ENCODE results near the gene SAP30BP. TPM values are rescaled to one million over a fixed set of nuclear protein-coding genes. Genes with fewer than 3 reads are reported as not detected.

The SAP30BP gene
- total and polyA plus RNA-seq, 2 donors (not counting 3 experiments of a cell fraction or from before 2014, with no cell fraction given): 116 to 151 TPM

GRCh38 chr17:75617675-75618074 lies 49.5 kb upstream of the SAP30BP start:
- H3K79me2 ChIP-seq (ENCODE audit: control insufficient read depth, insufficient read depth, low read length): no peaks in the 10 kb centered on the region
- H2AFZ ChIP-seq (ENCODE audit: low read depth, low read length): no peak overlapping the region
- FAIRE-seq: no peak
- CTCF ChIA-PET: interaction anchor here (1.3 to 9.8 kb wide), 6 partner anchors 16 to 136 kb away, joined by 3 to 65 read pairs (median 8); partner anchors contain the start of gene SMIM5
- H3K27ac ChIP-seq (ENCODE audit: insufficient read depth, low read depth, low read length): no peak overlapping the region
- H3K4me2 ChIP-seq (ENCODE audit: insufficient read depth, low read length): no peak overlapping the region
- dilution Hi-C loops (cut with MboI; ENCODE audit: extremely low pct_ligation_motif_present, low sequenced_read_pairs) (no loop called here), intact Hi-C loops (cut with micrococcal nuclease) (no loop called here)
- no peaks in the 10 kb centered on the region for H4K20me1 ChIP-seq (replicated peaks; ENCODE audit: control insufficient read depth, extremely low read depth, insufficient read depth, low read length)
- POLR2A ChIA-PET: no interaction called here
- H3K36me3 ChIP-seq (ENCODE audit: control insufficient read depth in 2 of 2, extremely low read depth in 1 of 2, insufficient read depth in 2 of 2, low read length in 2 of 2): no peaks in the 10 kb centered on the region
- no peaks in the 10 kb centered on the region for H3K9me1 ChIP-seq (replicated peaks; ENCODE audit: control insufficient read depth, extremely low read depth, insufficient read depth, low read length)
- no TSS peak for BruUV-seq (replicated peaks)
- no peaks in the 10 kb centered on the region for H3K27me3 ChIP-seq (ENCODE audit: control insufficient read depth in 2 of 2, insufficient read depth in 2 of 2, low read length in 2 of 2)
- H3K4me3 ChIP-seq (replicated peaks in 1 of 3; ENCODE audit: insufficient read depth in 1 of 3, low read depth in 1 of 3, low read length in 3 of 3): no peak overlapping the region
- no peaks in the 10 kb centered on the region for H3K4me1 ChIP-seq (ENCODE audit: control insufficient read depth, extremely low read depth, insufficient read depth, low read length)
- no peak for TF ChIP-seq CTCF (IDR thresholded peaks at IDR 0.05; ENCODE audit: extremely low read depth in 1 of 2, insufficient read depth in 1 of 2, low read depth in 1 of 2, low read length in 2 of 2)
- TF ChIP-seq MAX (IDR thresholded peaks at IDR 0.05; ENCODE audit: insufficient read depth, insufficient read length): no peak
- TF ChIP-seq FOS (IDR thresholded peaks at IDR 0.05; ENCODE audit: borderline replicate concordance, insufficient read depth, low read length): no peak
- TF ChIP-seq JUN (IDR thresholded peaks at IDR 0.05; ENCODE audit: borderline replicate concordance, insufficient read depth, insufficient read length, low read depth): no peak
- TF ChIP-seq GATA2 (IDR thresholded peaks at IDR 0.05; ENCODE audit: insufficient read depth, insufficient read length, low read depth, low read length): no peak
- no peak for TF ChIP-seq POLR2AphosphoS5 (IDR thresholded peaks at IDR 0.05; ENCODE audit: insufficient read depth, low read depth, low read length)
- no peak for TF ChIP-seq EZH2 (IDR thresholded peaks at IDR 0.05; ENCODE audit: borderline replicate concordance, low read depth, low read length, severe bottlenecking)
- no peak for TF ChIP-seq MYC (IDR thresholded peaks at IDR 0.05; ENCODE audit: low read depth, low read length)
- no peak for TF ChIP-seq POLR2A (IDR thresholded peaks at IDR 0.05; ENCODE audit: low read depth, low read length)
- no peak overlapping the region for H3K9ac ChIP-seq (replicated peaks; ENCODE audit: extremely low read depth, insufficient read depth, low read length)
- H3K9me3 ChIP-seq (replicated peaks; ENCODE audit: control insufficient read depth, insufficient read depth, low read length): no peaks in the 10 kb centered on the region
- DNase-seq (ENCODE audit: low read depth, low spot score): no peak

Measured in endothelial cell of umbilical vein (primary cell).